Lower lobe of right lung (tissue), 2 donors: ENCODE data around the gene NVL. TPM values are rescaled to one million over a fixed set of nuclear protein-coding genes. Genes with fewer than 3 reads are reported as not detected.

ENCODE experiments used
- ATAC-seq, 2 donors: fragments of 200-7000 bp; cut with Tn5 transposase; one replicate each; pipeline ENCODE4 v1.9.1; 2020 to 2022; ENCODE audit warnings: mild to moderate bottlenecking in 2 of 2, moderate library complexity in 2 of 2
- DNase-seq: peaks from one replicate; pipeline ENCODE4 v3.0.0-alpha.2; 2020
- H3K27ac ChIP-seq: fragments of 200-600 bp; one replicate; pipeline ENCODE4 v1.8.0; 2022
- H3K27me3 ChIP-seq: fragments of 200-600 bp; one replicate; pipeline ENCODE4 v1.8.0; 2022; ENCODE audit warnings: low read depth
- H3K36me3 ChIP-seq: fragments of 200-600 bp; one replicate; pipeline ENCODE4 v1.8.0; 2022; ENCODE audit warnings: mild to moderate bottlenecking
- H3K4me1 ChIP-seq: fragments of 200-600 bp; one replicate; pipeline ENCODE4 v1.8.0; 2022
- H3K4me3 ChIP-seq: fragments of 200-600 bp; one replicate; pipeline ENCODE4 v1.8.0; 2022; ENCODE audit warnings: mild to moderate bottlenecking
- H3K9me3 ChIP-seq: fragments of 200-600 bp; one replicate; pipeline ENCODE4 v1.8.0; 2022
- intact Hi-C: fragments of 100-400 bp; cut with DNase I; formaldehyde crosslinking; loops from one replicate; pipeline ENCODE4 v1.11.0; 2022
- total RNA-seq: library from RNA; stranded (reverse); fragmentation: NEBNext Ultra II Directional; extraction: Animal tissue kit (Norgen Biotek cat#: 25700); gene quantifications from one replicate; pipeline ENCODE4 v1.2.1, GENCODE V29; 2021
- TF ChIP-seq, protein P1 (sequence below): fragments of 200-600 bp; IDR thresholded peaks from one replicate; pipeline ENCODE4 v1.8.0; 2022; ENCODE audit warnings: antibody characterized with exemption, mild to moderate bottlenecking
- donor health status: DM: no; HTN: yes; CAD: no; lungs with severe emphysema.

The NVL gene
- total RNA-seq, 1 donor from 2014 or later = 30.4 TPM

DNA sequence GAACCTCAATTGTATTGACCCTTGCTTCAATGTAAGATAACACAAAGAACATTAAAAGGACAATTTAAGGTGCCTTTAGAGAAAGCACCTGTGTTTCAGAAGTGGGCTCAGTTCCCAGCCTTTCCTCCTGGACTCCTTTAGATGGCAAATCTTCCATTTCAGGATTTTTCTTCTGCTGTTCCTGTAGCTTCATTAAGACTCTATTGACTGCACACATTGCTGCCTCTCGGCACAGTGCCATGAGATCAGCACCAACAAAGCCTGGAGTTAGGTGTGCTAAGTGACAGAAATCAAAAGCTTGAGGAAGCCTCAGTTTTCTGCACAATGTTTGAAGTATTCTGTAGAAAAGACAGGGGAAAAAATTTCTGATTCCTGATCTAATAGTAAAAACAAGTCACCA lies 40.6 kb downstream of the NVL start:
- Histone ChIP-seq H3K4me3 (no peak overlapping the region), H3K4me1 (no peaks in the 10 kb centered on the region), H3K27me3 (no peaks in the 10 kb centered on the region), H3K36me3 (peaks cover 98% of the 10 kb centered on the region), H3K9me3 (no peaks in the 10 kb centered on the region), H3K27ac (no peak overlapping the region)
- ATAC-seq (no peak), DNase-seq (no peak)
- TF ChIP-seq, protein P1, sequence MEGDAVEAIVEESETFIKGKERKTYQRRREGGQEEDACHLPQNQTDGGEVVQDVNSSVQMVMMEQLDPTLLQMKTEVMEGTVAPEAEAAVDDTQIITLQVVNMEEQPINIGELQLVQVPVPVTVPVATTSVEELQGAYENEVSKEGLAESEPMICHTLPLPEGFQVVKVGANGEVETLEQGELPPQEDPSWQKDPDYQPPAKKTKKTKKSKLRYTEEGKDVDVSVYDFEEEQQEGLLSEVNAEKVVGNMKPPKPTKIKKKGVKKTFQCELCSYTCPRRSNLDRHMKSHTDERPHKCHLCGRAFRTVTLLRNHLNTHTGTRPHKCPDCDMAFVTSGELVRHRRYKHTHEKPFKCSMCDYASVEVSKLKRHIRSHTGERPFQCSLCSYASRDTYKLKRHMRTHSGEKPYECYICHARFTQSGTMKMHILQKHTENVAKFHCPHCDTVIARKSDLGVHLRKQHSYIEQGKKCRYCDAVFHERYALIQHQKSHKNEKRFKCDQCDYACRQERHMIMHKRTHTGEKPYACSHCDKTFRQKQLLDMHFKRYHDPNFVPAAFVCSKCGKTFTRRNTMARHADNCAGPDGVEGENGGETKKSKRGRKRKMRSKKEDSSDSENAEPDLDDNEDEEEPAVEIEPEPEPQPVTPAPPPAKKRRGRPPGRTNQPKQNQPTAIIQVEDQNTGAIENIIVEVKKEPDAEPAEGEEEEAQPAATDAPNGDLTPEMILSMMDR = no peak
- intact Hi-C loops = no loop called here

DNA sequence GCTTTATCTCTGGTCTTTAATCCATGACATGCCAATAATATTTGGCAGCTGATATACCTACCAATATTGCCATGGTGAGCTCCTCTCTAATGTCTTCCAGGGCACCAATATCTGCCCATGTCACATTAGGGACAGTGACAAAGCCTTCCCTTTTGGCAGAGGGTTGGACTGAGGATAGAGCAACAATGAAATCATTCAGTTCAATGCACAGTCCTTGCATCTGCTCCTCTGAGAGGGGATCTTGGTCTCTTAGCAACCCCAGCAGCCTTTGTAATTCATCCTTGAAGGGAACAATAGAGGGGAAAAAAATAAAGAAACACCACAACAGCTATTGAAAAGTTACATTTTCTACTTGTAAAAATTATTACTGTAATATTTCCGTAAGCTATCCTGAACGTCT lies 42.3 kb downstream of the NVL start:
- Histone ChIP-seq H3K27ac (no peak overlapping the region), H3K36me3 (peaks cover 98% of the 10 kb centered on the region), H3K4me1 (no peaks in the 10 kb centered on the region), H3K27me3 (no peaks in the 10 kb centered on the region), H3K4me3 (no peak overlapping the region), H3K9me3 (no peaks in the 10 kb centered on the region)
- no peak for DNase-seq
- intact Hi-C loops = no loop called here
- TF ChIP-seq, protein P1 = no peak
- no peak for ATAC-seq

DNA sequence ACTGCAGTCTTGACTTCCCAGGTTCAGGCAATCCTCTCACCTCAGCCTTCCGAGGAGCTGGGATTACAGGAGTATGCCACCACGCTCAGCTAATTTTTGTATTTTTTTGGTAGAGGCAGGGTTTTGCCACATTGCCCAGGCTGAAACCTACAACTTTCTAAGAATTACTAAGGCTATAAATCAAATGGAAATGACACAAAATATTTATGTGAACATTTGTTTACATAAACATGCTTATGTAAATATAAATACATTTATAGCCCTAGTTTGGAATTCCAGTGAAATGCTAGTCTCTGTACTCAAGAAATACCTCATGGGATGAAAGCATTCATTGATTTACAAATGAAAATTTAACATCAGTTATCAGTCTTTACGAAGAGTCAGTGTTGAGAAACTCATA lies 47.8 kb downstream of the NVL start:
- no peaks in the 10 kb centered on the region for H3K27me3 ChIP-seq
- H3K9me3 ChIP-seq = no peaks in the 10 kb centered on the region
- H3K4me1 ChIP-seq = no peaks in the 10 kb centered on the region
- peaks cover 80% of the 10 kb centered on the region for H3K36me3 ChIP-seq
- DNase-seq (no peak), ATAC-seq (no peak)
- intact Hi-C loops = no loop called here
- no peak overlapping the region for H3K27ac ChIP-seq
- no peak overlapping the region for H3K4me3 ChIP-seq
- TF ChIP-seq, protein P1 = no peak

DNA sequence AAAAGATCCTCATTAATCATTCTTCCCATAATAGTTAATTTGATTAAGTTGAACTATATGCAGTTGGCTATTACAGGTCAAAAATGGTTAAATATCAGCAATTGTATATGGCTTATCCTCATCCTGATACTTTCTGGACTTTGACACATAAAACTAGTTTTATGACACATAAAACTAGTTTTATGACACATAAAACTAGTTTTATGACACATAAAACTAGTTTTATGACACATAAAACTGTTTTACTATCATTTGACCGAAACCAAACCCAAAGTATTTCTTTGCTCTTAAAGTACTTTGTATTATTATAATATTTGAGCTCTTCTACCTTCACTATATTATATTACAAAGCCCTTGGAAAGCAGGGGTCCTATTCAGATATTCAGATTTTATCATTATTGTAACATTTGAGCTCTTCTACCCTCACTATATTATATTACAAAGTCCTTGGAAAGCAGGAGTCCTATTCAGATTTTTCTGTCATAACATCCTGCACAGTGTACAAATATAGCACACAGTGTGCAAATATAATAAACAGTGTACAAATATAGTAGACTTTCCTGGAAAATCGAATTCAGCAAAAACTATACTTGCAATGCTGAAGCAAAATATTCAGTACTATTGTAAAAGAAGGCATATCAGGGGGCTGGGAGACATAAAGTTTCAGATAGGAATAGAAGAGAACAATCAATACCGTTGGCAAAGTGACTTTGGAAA lies 53.0 kb downstream of the NVL start:
- Histone ChIP-seq H3K36me3 (peaks cover 56% of the 10 kb centered on the region), H3K27me3 (no peaks in the 10 kb centered on the region), H3K9me3 (no peaks in the 10 kb centered on the region), H3K27ac (no peak overlapping the region), H3K4me1 (no peaks in the 10 kb centered on the region), H3K4me3 (no peak overlapping the region)
- no peak for DNase-seq
- TF ChIP-seq, protein P1 = no peak
- intact Hi-C loops = no loop called here
- ATAC-seq = no peak

DNA sequence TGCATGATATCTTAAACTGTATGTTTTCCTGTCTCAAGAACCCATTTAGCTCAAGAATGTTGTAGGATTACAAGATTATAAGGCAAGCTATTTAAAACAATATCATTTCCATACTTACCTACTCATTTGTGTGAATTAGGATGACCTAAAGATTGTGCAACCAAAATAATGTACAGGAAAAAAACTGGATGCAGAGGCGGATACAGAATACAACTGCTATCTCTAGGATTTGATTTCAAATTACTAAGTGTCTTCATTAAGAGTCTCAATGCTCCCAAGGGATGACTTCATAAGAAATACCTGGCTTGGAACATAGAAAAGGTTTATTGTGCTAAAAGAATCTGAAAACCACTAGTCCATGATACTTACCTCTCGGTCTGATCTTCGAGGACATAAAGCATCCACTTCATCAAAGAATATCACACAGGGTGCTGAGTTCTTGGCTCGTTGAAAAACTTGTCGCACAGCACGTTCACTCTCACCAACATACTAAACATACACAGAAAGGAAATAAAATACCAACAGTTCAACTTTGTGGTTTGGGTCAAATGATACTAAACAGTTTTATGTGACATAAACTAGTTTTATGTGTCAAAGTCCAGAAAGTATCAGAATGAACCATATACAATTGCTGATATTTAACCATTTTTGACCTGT lies 54.9 kb downstream of the NVL start:
- H3K9me3 ChIP-seq = no peaks in the 10 kb centered on the region
- H3K4me1 ChIP-seq = no peaks in the 10 kb centered on the region
- TF ChIP-seq, protein P1 = no peak
- no peak overlapping the region for H3K27ac ChIP-seq
- intact Hi-C loops = no loop called here
- ATAC-seq = no peak
- H3K27me3 ChIP-seq = no peaks in the 10 kb centered on the region
- H3K4me3 ChIP-seq = no peak overlapping the region
- peaks cover 57% of the 10 kb centered on the region for H3K36me3 ChIP-seq
- no peak for DNase-seq
